HG03108 (cell line): ENCODE measurements around the gene FGF2.
"Not testable (repeated sequence)": the region's sequence is repeated elsewhere in the genome, so short reads cannot be mapped to it uniquely, and the experiment has no call there.

ENCODE experiments used
- ATAC-seq: cut with Tn5 transposase; IDR thresholded peaks from one replicate; pipeline ENCODE4 v1.9.1; 2021; ENCODE audit warnings: moderate library complexity; ENCODE audit not compliant: unreplicated experiment

FGF2 gene

GRCh38 chr4:122921300-122921699, 94.7 kb downstream of the FGF2 start:
- ATAC-seq, result no peak

- peak; percentile 77 for ATAC-seq
Observed at GRCh38 chr4:122921971-122922876, 95.6 kb downstream of the FGF2 start, which contains the start of gene NUDT6. Gene NUDT6, minus strand, starts transcription at chr4:122922597. Its CDS starts 25 bp downstream, at chr4:122922572.

- ATAC-seq, result peak; percentile 98
Observed at GRCh38 chr4:122922877-122923511, 96.4 kb downstream of the FGF2 start.

GRCh38 chr4:122928930-122929329, 102.3 kb downstream of the FGF2 start:
- ATAC-seq, result no peak

GRCh38 chr4:122930862-122931261, 104.2 kb downstream of the FGF2 start:
- no peak for ATAC-seq

- no peak for ATAC-seq
Observed at GRCh38 chr4:122932763-122933162, 106.1 kb downstream of the FGF2 start.

GRCh38 chr4:122945136-122945535, 118.5 kb downstream of the FGF2 start:
- ATAC-seq, result not testable (repeated sequence)

GRCh38 chr4:122946142-122946541, 119.5 kb downstream of the FGF2 start:
- no peak for ATAC-seq
